Erythroblast (primary cell): ENCODE data around the gene DTX3L.

ENCODE experiments used
- GATA1 ChIP-seq: IDR thresholded peaks from 2 replicates; pipeline ENCODE4 v1.6.1; 2011; ENCODE audit warnings: low read depth, mild to moderate bottlenecking, control low read depth, low read length, moderate library complexity
- POLR2A ChIP-seq: IDR thresholded peaks from 2 replicates; pipeline ENCODE4 v1.6.1; 2011; ENCODE audit warnings: mild to moderate bottlenecking, low read length

GRCh38 chr3:122598556-122598955, 34.4 kb downstream of the DTX3L start:
- TF ChIP-seq POLR2A (no peak), GATA1 (no peak)
